NCI-H345 treated with DMSO at 0.1 percent for 48 hours (cell line): ENCODE data around the gene FBLN1.

ENCODE experiments used
- DNase-seq: peaks from one replicate; lab custom pipeline; 2025; ENCODE audit not compliant: unreplicated experiment; lab: John Stamatoyannopoulos, UW

FBLN1 gene

GRCh38 chr22:45503816-45504372 lies 1.2 kb downstream of the FBLN1 start:
- no peak for DNase-seq

GRCh38 chr22:45504373-45505341 lies 2.0 kb downstream of the FBLN1 start:
- DNase-seq, result no peak

GRCh38 chr22:45505991-45506747 lies 3.5 kb downstream of the FBLN1 start:
- no peak for DNase-seq

- DNase-seq, result no peak
Measured at GRCh38 chr22:45506816-45507360, 4.2 kb downstream of the FBLN1 start.

GRCh38 chr22:45507798-45508197 lies 5.1 kb downstream of the FBLN1 start:
- no peak for DNase-seq

GRCh38 chr22:45508814-45509213 lies 6.1 kb downstream of the FBLN1 start:
- DNase-seq, result no peak

- no peak for DNase-seq
Measured at GRCh38 chr22:45510376-45511232, 7.9 kb downstream of the FBLN1 start.

- DNase-seq, result no peak
Measured at GRCh38 chr22:45511847-45512261, 9.2 kb downstream of the FBLN1 start.

- no peak for DNase-seq
Measured at GRCh38 chr22:45512363-45512762, 9.7 kb downstream of the FBLN1 start.

GRCh38 chr22:45515676-45516075 lies 13.0 kb downstream of the FBLN1 start:
- no peak for DNase-seq

GRCh38 chr22:45516163-45516562 lies 13.5 kb downstream of the FBLN1 start:
- DNase-seq, result no peak

- DNase-seq, result no peak
Measured at GRCh38 chr22:45516923-45517675, 14.4 kb downstream of the FBLN1 start.

- no peak for DNase-seq
Measured at GRCh38 chr22:45518136-45518535, 15.5 kb downstream of the FBLN1 start.

- DNase-seq, result no peak
Measured at GRCh38 chr22:45518580-45518991, 15.9 kb downstream of the FBLN1 start.

- DNase-seq, result no peak
Measured at GRCh38 chr22:45521178-45521577, 18.5 kb downstream of the FBLN1 start.

- no peak for DNase-seq
Measured at GRCh38 chr22:45522462-45522861, 19.8 kb downstream of the FBLN1 start.

- DNase-seq, result no peak
Measured at GRCh38 chr22:45524157-45524556, 21.5 kb downstream of the FBLN1 start.

GRCh38 chr22:45524966-45525365 lies 22.3 kb downstream of the FBLN1 start:
- no peak for DNase-seq

- no peak for DNase-seq
Measured at GRCh38 chr22:45525480-45525879, 22.8 kb downstream of the FBLN1 start.

GRCh38 chr22:45526281-45526680 lies 23.6 kb downstream of the FBLN1 start:
- DNase-seq, result no peak
